PC-3 (cell line): Measurements from ENCODE around the gene EIF4E2. TPM values are rescaled to one million over a fixed set of nuclear protein-coding genes. Genes with fewer than 3 reads are reported as not detected.
A peak's percentile ranks its signal among the peaks of the same experiment; 100 is the strongest.

ENCODE experiments used
- ATAC-seq: fragments of 200-7000 bp; cut with Tn5 transposase; 2 replicates; pipeline ENCODE4 v1.9.1; 2020; ENCODE audit warnings: mild to moderate bottlenecking, moderate library complexity
- BruUV-seq: library from RNA; stranded (reverse); fragments of 400-500 nt; replicated peaks from 2 replicates; lab custom pipeline; 2021; lab: Mats Ljungman, UMichigan
- CTCF ChIA-PET: fragments of 300-600 bp; sonication (Branson Sonifier 250); formaldehyde crosslinking; loops from one replicate; lab custom pipeline; 2022; ENCODE audit warnings: antibody characterized with exemption; lab: Charles Lee
- POLR2A ChIA-PET: fragments of 300-600 bp; sonication (Branson Sonifier 250); formaldehyde crosslinking; loops from one replicate; lab custom pipeline; 2022; ENCODE audit warnings: antibody characterized with exemption; ENCODE audit not compliant: unreplicated experiment; lab: Charles Lee
- DNase-seq: peaks from one replicate; pipeline ENCODE4 v3.0.0-alpha.2; 2015
- H2AFZ ChIP-seq: fragments of 300-600 bp; sonication (generic); 2 replicates; pipeline ENCODE4 v1.6.0; 2016; ENCODE audit warnings: antibody characterized with exemption, low read length
- H3F3A ChIP-seq: fragments of 300-600 bp; sonication (generic); one replicate; pipeline ENCODE4 v1.6.0; 2017; ENCODE audit warnings: antibody characterized with exemption, low read length, control low read depth, mild to moderate bottlenecking; ENCODE audit not compliant: unreplicated experiment
- H3K27ac ChIP-seq: fragments of 300-600 bp; sonication (generic); 2 replicates; pipeline ENCODE4 v1.5.1; 2016; ENCODE audit warnings: mild to moderate bottlenecking, low read length
- H3K27me3 ChIP-seq: fragments of 300-600 bp; sonication (generic); 2 replicates; pipeline ENCODE4 v1.6.1; 2016; ENCODE audit warnings: low read length, mixed read lengths
- H3K36me3 ChIP-seq: fragments of 300-600 bp; sonication (generic); 2 replicates; pipeline ENCODE4 v1.6.1; 2016; ENCODE audit warnings: low read depth, mixed run types, low read length, mixed read lengths
- H3K4me1 ChIP-seq: fragments of 300-600 bp; sonication (generic); 2 replicates; pipeline ENCODE4 v1.5.1; 2016; ENCODE audit warnings: low read length; ENCODE audit not compliant: insufficient read depth
- H3K4me2 ChIP-seq: fragments of 300-600 bp; sonication (generic); 2 replicates; pipeline ENCODE4 v1.6.0; 2016; ENCODE audit warnings: low read length
- H3K4me3 ChIP-seq: fragments of 300-600 bp; sonication (generic); 2 replicates; pipeline ENCODE4 v1.5.1; 2016; ENCODE audit warnings: mild to moderate bottlenecking, low read length, mixed read lengths
- H3K79me2 ChIP-seq: fragments of 300-600 bp; sonication (generic); 2 replicates; pipeline ENCODE4 v1.6.1; 2017; ENCODE audit warnings: low read length, mixed read lengths
- H3K9ac ChIP-seq: fragments of 300-600 bp; sonication (generic); 2 replicates; pipeline ENCODE4 v1.6.0; 2016; ENCODE audit warnings: mild to moderate bottlenecking, low read length
- H3K9me2 ChIP-seq: fragments of 300-600 bp; sonication (generic); replicated peaks from 2 replicates; pipeline ENCODE4 v1.6.1; 2016; ENCODE audit warnings: mixed run types, low read length, mixed read lengths
- H3K9me3 ChIP-seq: fragments of 300-600 bp; sonication (generic); 2 replicates; pipeline ENCODE4 v1.6.1; 2016; ENCODE audit warnings: low read length, mixed read lengths
- H4K20me1 ChIP-seq: fragments of 300-600 bp; sonication (generic); 2 replicates; pipeline ENCODE4 v1.6.1; 2016; ENCODE audit warnings: low read length, mixed read lengths
- CTCF ChIP-seq: fragments of 300-600 bp; sonication (generic); conservative IDR thresholded peaks from 2 replicates; pipeline ENCODE4 v1.5.1; 2017; ENCODE audit warnings: antibody characterized with exemption, low read depth, mild to moderate bottlenecking, low read length
- EZH2 ChIP-seq: fragments of 300-600 bp; sonication (generic); IDR thresholded peaks from one replicate; pipeline ENCODE4 v1.6.1; 2017; ENCODE audit warnings: antibody characterized with exemption, mild to moderate bottlenecking, low read length; ENCODE audit not compliant: unreplicated experiment
- EZH2phosphoT487 ChIP-seq: fragments of 300-600 bp; sonication (generic); IDR thresholded peaks from 2 replicates; pipeline ENCODE4 v1.6.1; 2018; ENCODE audit warnings: mild to moderate bottlenecking, antibody characterized with exemption, low read length, borderline replicate concordance
- intact Hi-C: fragments of 100-400 bp; cut with micrococcal nuclease; formaldehyde crosslinking; loops from 2 replicates; pipeline ENCODE4 v1.9.0; 2023
- total RNA-seq: library from RNA; depleted of rRNA; stranded (reverse); fragments of >200 nt; gene quantifications from 2 replicates; pipeline ENCODE4 v1.2.3, GENCODE V29; 2014

EIF4E2 gene
- total RNA-seq, 1 experiment from 2014 or later, result 55.1 TPM

GRCh38 chr2:232610081-232610480 is 59.6 kb downstream of the EIF4E2 start:
- Histone ChIP-seq H3K27ac (0 out of 2 replicates have a peak overlapping the region, but pooled peaks have one; percentile 2), H3K9me3 (no peaks in the 10 kb centered on the region), H4K20me1 (no peaks in the 10 kb centered on the region), H3K36me3 (no peaks in the 10 kb centered on the region), H3K4me2 (no peak overlapping the region), H3K79me2 (no peaks in the 10 kb centered on the region), H3K4me1 (peaks cover 23% of the 10 kb centered on the region), H3K27me3 (no peaks in the 10 kb centered on the region), H3K4me3 (no peak overlapping the region), H2AFZ (no peak overlapping the region), H3F3A (no peaks in the 10 kb centered on the region), H3K9ac (no peak overlapping the region), H3K9me2 (no peaks in the 10 kb centered on the region)
- ATAC-seq (no peak), DNase-seq (no peak)
- ChIA-PET POLR2A (interaction anchor here (0.6 kb wide), 1 partner anchor 140 kb away, joined by 5 read pairs; no protein-coding TSS in a partner anchor), CTCF (interaction anchor here (0.7 kb wide), 1 partner anchor 14 kb away, joined by 6 read pairs; no protein-coding TSS in a partner anchor)
- TF ChIP-seq CTCF (no peak), EZH2 (no peak), EZH2phosphoT487 (no peak)
- intact Hi-C loops, result no loop called here
- no TSS peak for BruUV-seq

GRCh38 chr2:232611061-232611460 is 60.6 kb downstream of the EIF4E2 start:
- H4K20me1 ChIP-seq, result no peaks in the 10 kb centered on the region
- TF ChIP-seq EZH2phosphoT487 (no peak), EZH2 (no peak), CTCF (no peak)
- H3K4me2 ChIP-seq, result peak overlapping the region; percentile 9
- H3F3A ChIP-seq, result no peaks in the 10 kb centered on the region
- no peak overlapping the region for H2AFZ ChIP-seq
- no peaks in the 10 kb centered on the region for H3K9me2 ChIP-seq
- no peak overlapping the region for H3K4me3 ChIP-seq
- H3K4me1 ChIP-seq, result peaks cover 23% of the 10 kb centered on the region
- no peaks in the 10 kb centered on the region for H3K27me3 ChIP-seq
- no peaks in the 10 kb centered on the region for H3K79me2 ChIP-seq
- DNase-seq (no peak), ATAC-seq (no peak)
- intact Hi-C loops, result loop anchor here (1.0 kb wide), 1 partner anchor 57 kb away; no protein-coding TSS in a partner anchor
- no peaks in the 10 kb centered on the region for H3K36me3 ChIP-seq
- no peak overlapping the region; the same call in 1 of the 2 replicates for H3K9ac ChIP-seq
- H3K27ac ChIP-seq, result peak overlapping the region; percentile 29; the same call in 1 of the 2 replicates
- POLR2A ChIA-PET, result no interaction called here
- BruUV-seq, result no TSS peak
- CTCF ChIA-PET, result interaction anchor here (0.5 to 1.2 kb wide), 7 partner anchors 15 to 916 kb away, joined by 3 to 5 read pairs (median 3); partner anchors contain the start of genes EFHD1, EIF4E2 and TIGD1
- no peaks in the 10 kb centered on the region for H3K9me3 ChIP-seq

- BruUV-seq, result no TSS peak
- Histone ChIP-seq H3F3A (no peaks in the 10 kb centered on the region), H2AFZ (peak overlapping the region; percentile 55), H3K36me3 (no peaks in the 10 kb centered on the region), H3K4me3 (no peak overlapping the region), H3K79me2 (no peaks in the 10 kb centered on the region), H4K20me1 (no peaks in the 10 kb centered on the region), H3K4me1 (peaks cover 23% of the 10 kb centered on the region), H3K4me2 (peak overlapping the region; percentile 41), H3K9me3 (no peaks in the 10 kb centered on the region), H3K27ac (peak overlapping the region; percentile 38), H3K9me2 (no peaks in the 10 kb centered on the region), H3K27me3 (no peaks in the 10 kb centered on the region), H3K9ac (peak overlapping the region; percentile 18; the same call in 1 of the 2 replicates)
- intact Hi-C loops, result loop anchor here (1.0 kb wide), 1 partner anchor 57 kb away; no protein-coding TSS in a partner anchor
- TF ChIP-seq EZH2phosphoT487 (no peak), CTCF (peak; percentile 95)
- ChIA-PET CTCF (interaction anchor here (0.5 to 1.2 kb wide), 8 partner anchors 15 to 917 kb away, joined by 3 to 5 read pairs (median 3); partner anchors contain the start of genes EFHD1, EIF4E2 and TIGD1), POLR2A (no interaction called here)
- DNase-seq, result peak; percentile 93
- peak; percentile 97 for ATAC-seq
Measured at GRCh38 chr2:232611559-232612218, 61.2 kb downstream of the EIF4E2 start.
